ENCODE results near the gene NAA30.

DNA sequence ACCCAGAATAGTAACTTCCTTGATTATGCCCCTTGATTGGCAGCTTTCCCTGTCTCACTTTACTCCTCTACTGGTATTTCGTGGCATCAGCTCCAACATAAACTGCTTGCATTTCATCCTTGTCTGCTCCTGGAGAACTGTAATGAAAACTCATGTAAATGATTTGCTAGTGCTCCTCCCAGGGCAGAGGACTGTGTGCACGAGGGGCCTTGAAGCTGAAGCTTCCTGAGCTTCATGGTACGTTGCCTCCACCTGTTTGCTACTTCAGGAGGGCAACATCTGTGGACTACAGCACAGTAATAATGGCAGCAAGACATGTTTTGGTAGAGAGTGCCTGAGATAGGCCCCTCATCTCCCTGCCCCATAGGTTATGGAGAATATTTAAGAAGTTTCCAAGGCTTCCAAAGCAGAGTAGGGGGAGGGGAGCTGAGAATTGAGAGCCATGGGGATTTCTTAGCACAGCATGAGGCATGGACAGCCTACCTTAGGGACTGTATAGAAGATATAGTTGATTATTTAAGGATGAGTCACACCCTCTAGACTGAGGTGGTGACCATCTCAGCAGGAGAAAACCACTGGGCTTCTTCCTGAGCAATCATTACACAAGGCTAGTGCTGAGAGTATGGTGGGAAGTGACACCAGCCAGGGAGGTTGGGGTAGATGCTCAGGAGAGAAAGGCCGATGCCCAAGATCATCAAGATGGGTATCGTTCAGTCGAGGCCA lies 73.8 kb downstream of the NAA30 start:
- TF ChIP-seq MAX (IDR thresholded peaks at IDR 0.05) (no peak), SRF (IDR thresholded peaks at IDR 0.05; ENCODE audit: low read depth) (no peak), EZH2phosphoT487 (IDR thresholded peaks at IDR 0.05; ENCODE audit: borderline replicate concordance) (no peak)
- TF ChIP-seq, protein P1, sequence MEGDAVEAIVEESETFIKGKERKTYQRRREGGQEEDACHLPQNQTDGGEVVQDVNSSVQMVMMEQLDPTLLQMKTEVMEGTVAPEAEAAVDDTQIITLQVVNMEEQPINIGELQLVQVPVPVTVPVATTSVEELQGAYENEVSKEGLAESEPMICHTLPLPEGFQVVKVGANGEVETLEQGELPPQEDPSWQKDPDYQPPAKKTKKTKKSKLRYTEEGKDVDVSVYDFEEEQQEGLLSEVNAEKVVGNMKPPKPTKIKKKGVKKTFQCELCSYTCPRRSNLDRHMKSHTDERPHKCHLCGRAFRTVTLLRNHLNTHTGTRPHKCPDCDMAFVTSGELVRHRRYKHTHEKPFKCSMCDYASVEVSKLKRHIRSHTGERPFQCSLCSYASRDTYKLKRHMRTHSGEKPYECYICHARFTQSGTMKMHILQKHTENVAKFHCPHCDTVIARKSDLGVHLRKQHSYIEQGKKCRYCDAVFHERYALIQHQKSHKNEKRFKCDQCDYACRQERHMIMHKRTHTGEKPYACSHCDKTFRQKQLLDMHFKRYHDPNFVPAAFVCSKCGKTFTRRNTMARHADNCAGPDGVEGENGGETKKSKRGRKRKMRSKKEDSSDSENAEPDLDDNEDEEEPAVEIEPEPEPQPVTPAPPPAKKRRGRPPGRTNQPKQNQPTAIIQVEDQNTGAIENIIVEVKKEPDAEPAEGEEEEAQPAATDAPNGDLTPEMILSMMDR (IDR thresholded peaks at IDR 0.05 in 2 of 3, conservative IDR thresholded peaks at IDR 0.05 in 1 of 3; ENCODE audit: borderline replicate concordance in 1 of 3, insufficient read depth in 1 of 3, low read depth in 2 of 3, low read length in 2 of 3), result no peak
